K562 (cell line): ENCODE results near the gene ELOF1. TPM values are rescaled to one million over a fixed set of nuclear protein-coding genes. Genes with fewer than 3 reads are reported as not detected.
A peak's percentile ranks its signal among the peaks of the same experiment; 100 is the strongest.

Experiments used
- ATAC-seq: fragments of 200-7000 bp; cut with Tn5 transposase; 3 replicates; pipeline ENCODE4 v1.9.1; 2020; ENCODE audit warnings: moderate library complexity
- BruUV-seq: library from RNA; stranded (reverse); fragments of 400-500 nt; replicated peaks from 2 replicates; lab custom pipeline; 2021; lab: Mats Ljungman, UMichigan
- CTCF ChIA-PET: fragments of 300-600 bp; formaldehyde crosslinking; extraction: SDS; loops from one replicate; lab custom pipeline; 2021; ENCODE audit warnings: low intra/inter-chr PET ratio; lab: Yijun Ruan, JAX
- POLR2A ChIA-PET: fragments of 300-600, 350-650 bp; sonication (Branson Sonifier 250); formaldehyde crosslinking; extraction: SDS; loops from one replicate; lab custom pipeline; 2021; ENCODE audit warnings: antibody characterized with exemption, inconsistent platforms; lab: Yijun Ruan, JAX
- DNase-seq, 4 experiments: peaks; one replicate each; pipeline versions ENCODE4 v3.0.0 to v3.0.0-alpha.2; 2011 to 2018; ENCODE audit warnings: low spot score in 3 of 4, mixed read lengths in 3 of 4; ENCODE audit errors: extremely low read depth in 1 of 4
- FAIRE-seq: peaks from 2 replicates; lab custom pipeline; 2011; peaks lifted over from hg19 to GRCh38; lab: Jason Lieb, UNC
- H2AFZ ChIP-seq: 2 replicates; pipeline ENCODE4 v1.6.0; 2011; ENCODE audit warnings: low read depth, low read length, control low read depth, inconsistent platforms
- H3K27ac ChIP-seq: fragments of 200-600 bp; 3 replicates; pipeline ENCODE4 v1.8.0; 2011; ENCODE audit warnings: low read depth, mild to moderate bottlenecking, control low read depth, inconsistent platforms, low read length, moderate library complexity, mixed read lengths; ENCODE audit errors: extremely low read depth
- H3K27me3 ChIP-seq, 2 experiments: fragments of 300-600 bp in 1 of 2; 2 replicates in 1 of 2; 3 replicates in 1 of 2; pipeline versions ENCODE4 v1.6.0 to v1.8.0; 2011; ENCODE audit warnings: inconsistent platforms in 2 of 2, low read length in 2 of 2, mild to moderate bottlenecking in 1 of 2, mixed read lengths in 1 of 2, moderate library complexity in 1 of 2; ENCODE audit not compliant: control insufficient read depth in 2 of 2, insufficient read depth in 2 of 2
- H3K36me3 ChIP-seq: fragments of 300-600 bp; 3 replicates; pipeline ENCODE4 v1.8.0; 2011; ENCODE audit warnings: mild to moderate bottlenecking, low read length, inconsistent platforms; ENCODE audit not compliant: control insufficient read depth, insufficient read depth
- H3K4me1 ChIP-seq, 2 experiments: fragments of 200-600 bp in 1 of 2; replicated peaks in 1 of 2; 2 replicates in 1 of 2; 3 replicates in 1 of 2; pipeline versions ENCODE4 v1.5.1 to v1.8.0; 2011; ENCODE audit warnings: inconsistent platforms in 2 of 2, low read length in 2 of 2, mild to moderate bottlenecking in 1 of 2, mixed read lengths in 1 of 2, moderate library complexity in 1 of 2; ENCODE audit not compliant: control insufficient read depth in 2 of 2, insufficient read depth in 2 of 2
- H3K4me2 ChIP-seq: 2 replicates; pipeline ENCODE4 v1.6.1; 2011; ENCODE audit warnings: low read length, control low read depth, inconsistent platforms, mixed read lengths; ENCODE audit not compliant: insufficient read depth
- H3K4me3 ChIP-seq: fragments of 200-600 bp; sonication (generic), shearing (Covaris generic); 2 replicates; pipeline ENCODE4 v1.5.1; 2016; ENCODE audit warnings: control low read depth, inconsistent platforms
- H3K79me2 ChIP-seq: fragments of 200-600 bp; 3 replicates; pipeline ENCODE4 v1.8.0; 2011; ENCODE audit warnings: low read length, inconsistent platforms; ENCODE audit not compliant: control insufficient read depth, insufficient read depth
- H3K9ac ChIP-seq, 2 experiments: 2 replicates each; pipeline versions ENCODE4 v1.6.0 to v1.6.1; 2011; ENCODE audit warnings: low read depth in 2 of 2, low read length in 2 of 2, control low read depth in 1 of 2, inconsistent platforms in 1 of 2, mild to moderate bottlenecking in 1 of 2, mixed read lengths in 1 of 2; ENCODE audit not compliant: insufficient read depth in 1 of 2
- H3K9me1 ChIP-seq: one replicate; pipeline ENCODE4 v1.6.0; 2011; ENCODE audit warnings: inconsistent platforms, mild to moderate bottlenecking, low read length, moderate library complexity; ENCODE audit not compliant: control insufficient read depth, insufficient read depth
- H3K9me3 ChIP-seq: replicated peaks from 2 replicates; pipeline ENCODE4 v1.5.1; 2011; ENCODE audit warnings: low read depth, low read length, inconsistent platforms; ENCODE audit not compliant: control insufficient read depth, insufficient read depth
- H4K20me1 ChIP-seq: replicated peaks from 2 replicates; pipeline ENCODE4 v1.6.1; 2011; ENCODE audit warnings: low read length, inconsistent platforms, mixed read lengths; ENCODE audit not compliant: control insufficient read depth, insufficient read depth
- FOXJ3 ChIP-seq: sonication (generic); formaldehyde crosslinking; IDR thresholded peaks from 2 replicates; pipeline ENCODE4 v1.4.0; 2020; ENCODE audit warnings: mild to moderate bottlenecking, missing genetic modification reagents
- GABPB2 ChIP-seq: fragments of 250-450 bp; sonication (Bioruptor Pico); conservative IDR thresholded peaks from 2 replicates; pipeline ENCODE4 v1.5.1; 2021; ENCODE audit warnings: mild to moderate bottlenecking
- IRF1 ChIP-seq: sonication (generic); formaldehyde crosslinking; IDR thresholded peaks from 2 replicates; pipeline ENCODE4 v1.8.0; 2022; ENCODE audit warnings: missing genetic modification reagents, mild to moderate bottlenecking, borderline replicate concordance
- MLX ChIP-seq, 2 experiments: fragments of 450-650 bp in 1 of 2; sonication (generic) in 1 of 2; formaldehyde crosslinking; conservative IDR thresholded peaks; 2 replicates each; pipeline versions ENCODE4 v1.4.0 to v1.8.1; 2020 to 2022; ENCODE audit warnings: mild to moderate bottlenecking in 1 of 2, missing genetic modification reagents in 1 of 2
- MTA1 ChIP-seq: fragments of 450-650 bp; IDR thresholded peaks from 2 replicates; pipeline ENCODE4 v1.6.1; 2017; ENCODE audit warnings: borderline replicate concordance
- PCBP2 ChIP-seq: fragments of 200-400 bp; formaldehyde crosslinking; IDR thresholded peaks from 2 replicates; pipeline ENCODE4 v1.6.1; 2018; ENCODE audit warnings: low read length, low read depth, mild to moderate bottlenecking, moderate library complexity; ENCODE audit not compliant: poor library complexity, severe bottlenecking
- RCOR1 ChIP-seq, 2 experiments: IDR thresholded peaks; 2 replicates each; pipeline ENCODE4 v1.6.1; 2012; ENCODE audit warnings: low read depth in 2 of 2, low read length in 2 of 2, borderline replicate concordance in 1 of 2, improper control_type of control experiment in 1 of 2
- SLC30A9 ChIP-seq: fragments of 250-450 bp; sonication (Bioruptor Pico); IDR thresholded peaks from 2 replicates; pipeline ENCODE4 v1.8.0; 2022; ENCODE audit warnings: mild to moderate bottlenecking, moderate library complexity
- SMARCE1 ChIP-seq: fragments of 450-650 bp; IDR thresholded peaks from 2 replicates; pipeline ENCODE4 v1.7.1; 2016; ENCODE audit warnings: mild to moderate bottlenecking
- SRF ChIP-seq, 2 experiments: fragments of 250-450, 450-650 bp in 1 of 2; sonication (Bioruptor Pico) in 1 of 2; sonication (generic) in 1 of 2; formaldehyde crosslinking; IDR thresholded peaks; 2 replicates each; pipeline versions ENCODE4 v1.5.0 to v1.5.1; 2020 to 2022; ENCODE audit warnings: mild to moderate bottlenecking in 1 of 2, missing genetic modification reagents in 1 of 2
- TBL1XR1 ChIP-seq, 2 experiments: IDR thresholded peaks; 2 replicates each; pipeline ENCODE4 v1.6.1; 2012; ENCODE audit warnings: improper control_type of control experiment in 2 of 2, low read length in 2 of 2, mild to moderate bottlenecking in 1 of 2
- THRAP3 ChIP-seq: fragments of 450-650 bp; IDR thresholded peaks from 2 replicates; pipeline ENCODE4 v1.6.1; 2016; ENCODE audit warnings: mild to moderate bottlenecking, inconsistent platforms, borderline replicate concordance
- ZBED1 ChIP-seq: IDR thresholded peaks from 2 replicates; pipeline ENCODE4 v1.6.1; 2014
- ZNF253 ChIP-seq: fragments of 250-450 bp; sonication (Bioruptor Pico); conservative IDR thresholded peaks from 2 replicates; pipeline ENCODE4 v1.6.1; 2021; ENCODE audit warnings: mild to moderate bottlenecking
- ZNF445 ChIP-seq: fragments of 250-450 bp; sonication (Bioruptor Pico); IDR thresholded peaks from 2 replicates; pipeline ENCODE4 v1.4.0; 2020; ENCODE audit warnings: low read depth, mild to moderate bottlenecking, moderate library complexity
- ZNF586 ChIP-seq: fragments of 450-650 bp; formaldehyde crosslinking; conservative IDR thresholded peaks from 2 replicates; pipeline ENCODE4 v1.4.0; 2020; ENCODE audit warnings: mild to moderate bottlenecking, moderate library complexity
- WGBS: fragments of 100-300 bp; shearing (Covaris generic); methylation state at CpG from one replicate; pipeline ENCODE4 v1.1.6; 2016; ENCODE audit warnings: low coverage, mixed read lengths; ENCODE audit not compliant: insufficient coverage; ENCODE audit errors: missing lambda C conversion rate; 5-methylcytosine and 5-hydroxymethylcytosine counted together
- in situ Hi-C: fragments of 300-500 bp; cut with MboI; formaldehyde crosslinking; loops from 4 replicates; pipeline ENCODE4 v1.15.0; 2018; ENCODE audit warnings: inconsistent platforms, mixed read lengths
- intact Hi-C: fragments of 100-400 bp; cut with micrococcal nuclease; formaldehyde crosslinking; loops from 2 replicates; pipeline ENCODE4 v1.14.2; 2022
- polyA plus RNA-seq, 8 experiments: library from polyadenylated mRNA; depleted of rRNA in 4 of 8; stranded (reverse) in 5 of 8; unstranded in 3 of 8; fragments of >200 nt; fragmentation: Nextera tagmentation in 2 of 8; fragmentation: Illumina TruSeq in 1 of 8; extraction: Ambion mirVana in 2 of 8; extraction: Trizol in 1 of 8; gene quantifications; 2 replicates each; pipeline versions ENCODE4 v1.2.1 to v1.2.3, GENCODE V29; 2011 to 2014; ENCODE audit warnings: inconsistent platforms in 1 of 8, missing spikeins in 1 of 8
- total RNA-seq, 7 experiments: library from RNA; depleted of rRNA in 6 of 7; stranded (reverse); fragments of >200 nt in 6 of 7; fragmentation: Illumina TruSeq in 2 of 7; extraction: Trizol in 2 of 7; gene quantifications; 2 replicates each; pipeline versions ENCODE4 v1.2.1 to v1.2.3, GENCODE V29; 2011 to 2021; ENCODE audit warnings: low replicate concordance in 1 of 7
- TF ChIP-seq, protein P1 (sequence below), 2 experiments: fragments of 200-800 bp in 1 of 2; sonication (Bioruptor generic) in 1 of 2; sonication (generic) in 1 of 2; formaldehyde crosslinking in 1 of 2; IDR thresholded peaks in 1 of 2; conservative IDR thresholded peaks in 1 of 2; 2 replicates each; pipeline versions ENCODE4 v1.5.0 to v1.6.1; 2016 to 2020; ENCODE audit warnings: missing compliant biosample characterization in 1 of 2, missing genetic modification characterization in 1 of 2, missing genetic modification reagents in 1 of 2
- TF ChIP-seq, protein P2 (sequence below): fragments of 450-650 bp; IDR thresholded peaks from 2 replicates; pipeline ENCODE4 v1.6.1; 2016; ENCODE audit warnings: borderline replicate concordance

Gene ELOF1
- total and polyA plus RNA-seq, 9 of the 15 experiments (the other 6 are each of a cell fraction or from before 2014, with no cell fraction given) = 16.7 to 147 (median 74.2) TPM

- no peak for DNase-seq
- POLR2A ChIA-PET = interaction anchor here (0.9 kb wide), 1 partner anchor 34 kb away, joined by 3 read pairs; no protein-coding TSS in a partner anchor
- ATAC-seq = no peak
- 80% methylated on average over 1 of the region's 1 CpG for WGBS
- CTCF ChIA-PET = no interaction called here
- Histone ChIP-seq H3K4me3 (no peak overlapping the region), H3K9me1 (no peaks in the 10 kb centered on the region), H4K20me1 (no peaks in the 10 kb centered on the region), H2AFZ (no peak overlapping the region), H3K9ac (no peak overlapping the region; a peak in 1 of 4 replicates), H3K9me3 (no peaks in the 10 kb centered on the region), H3K27ac (no peak overlapping the region), H3K36me3 (no peaks in the 10 kb centered on the region), H3K4me1 (peaks cover 31 to 38% of the 10 kb centered on the region in 2 experiments; a peak in 4 of 5 replicates), H3K79me2 (no peaks in the 10 kb centered on the region), H3K27me3 (no peaks in the 10 kb centered on the region), H3K4me2 (no peak overlapping the region)
- BruUV-seq = no TSS peak
- in situ Hi-C loops = no loop called here
- intact Hi-C loops = no loop called here
- no peak for FAIRE-seq
- TF ChIP-seq, protein P1, sequence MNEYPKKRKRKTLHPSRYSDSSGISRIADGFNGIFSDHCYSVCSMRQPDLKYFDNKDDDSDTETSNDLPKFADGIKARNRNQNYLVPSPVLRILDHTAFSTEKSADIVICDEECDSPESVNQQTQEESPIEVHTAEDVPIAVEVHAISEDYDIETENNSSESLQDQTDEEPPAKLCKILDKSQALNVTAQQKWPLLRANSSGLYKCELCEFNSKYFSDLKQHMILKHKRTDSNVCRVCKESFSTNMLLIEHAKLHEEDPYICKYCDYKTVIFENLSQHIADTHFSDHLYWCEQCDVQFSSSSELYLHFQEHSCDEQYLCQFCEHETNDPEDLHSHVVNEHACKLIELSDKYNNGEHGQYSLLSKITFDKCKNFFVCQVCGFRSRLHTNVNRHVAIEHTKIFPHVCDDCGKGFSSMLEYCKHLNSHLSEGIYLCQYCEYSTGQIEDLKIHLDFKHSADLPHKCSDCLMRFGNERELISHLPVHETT (CRISPR knock-in tag; conservative IDR thresholded peaks at IDR 0.05 in 1 of 2, IDR thresholded peaks at IDR 0.05 in 1 of 2) = no peak
- TF ChIP-seq, protein P2, sequence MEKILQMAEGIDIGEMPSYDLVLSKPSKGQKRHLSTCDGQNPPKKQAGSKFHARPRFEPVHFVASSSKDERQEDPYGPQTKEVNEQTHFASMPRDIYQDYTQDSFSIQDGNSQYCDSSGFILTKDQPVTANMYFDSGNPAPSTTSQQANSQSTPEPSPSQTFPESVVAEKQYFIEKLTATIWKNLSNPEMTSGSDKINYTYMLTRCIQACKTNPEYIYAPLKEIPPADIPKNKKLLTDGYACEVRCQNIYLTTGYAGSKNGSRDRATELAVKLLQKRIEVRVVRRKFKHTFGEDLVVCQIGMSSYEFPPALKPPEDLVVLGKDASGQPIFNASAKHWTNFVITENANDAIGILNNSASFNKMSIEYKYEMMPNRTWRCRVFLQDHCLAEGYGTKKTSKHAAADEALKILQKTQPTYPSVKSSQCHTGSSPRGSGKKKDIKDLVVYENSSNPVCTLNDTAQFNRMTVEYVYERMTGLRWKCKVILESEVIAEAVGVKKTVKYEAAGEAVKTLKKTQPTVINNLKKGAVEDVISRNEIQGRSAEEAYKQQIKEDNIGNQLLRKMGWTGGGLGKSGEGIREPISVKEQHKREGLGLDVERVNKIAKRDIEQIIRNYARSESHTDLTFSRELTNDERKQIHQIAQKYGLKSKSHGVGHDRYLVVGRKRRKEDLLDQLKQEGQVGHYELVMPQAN = 0 out of 2 replicates have a peak, but pooled peaks have one; percentile 41
- TF ChIP-seq ZNF445 (CRISPR knock-in tag) (no peak), MTA1 (peak; percentile 91), ZNF253 (CRISPR knock-in tag) (no peak), ZNF586 (CRISPR knock-in tag) (no peak), TBL1XR1 (IDR thresholded peaks at IDR 0.05; ENCODE audit: low read length in 2 of 2) (no peak), SLC30A9 (CRISPR knock-in tag) (no peak), IRF1 (no peak), RCOR1 (IDR thresholded peaks at IDR 0.05; ENCODE audit: borderline replicate concordance in 1 of 2, low read depth in 2 of 2, low read length in 2 of 2) (no peak), ZBED1 (no peak), PCBP2 (no peak), FOXJ3 (no peak), SRF (CRISPR knock-in tag; IDR thresholded peaks at IDR 0.05) (no peak), MLX (CRISPR knock-in tag; conservative IDR thresholded peaks at IDR 0.05) (no peak), SMARCE1 (peak; percentile 41; the same call in 1 of the 2 replicates), THRAP3 (0 out of 2 replicates have a peak, but pooled peaks have one; percentile 58), GABPB2 (CRISPR knock-in tag) (no peak)
Observed at GRCh38 chr19:11534538-11534937, 24.5 kb downstream of the ELOF1 start.
